GM18951 (cell line): ENCODE results near the gene SKAP1.

Experiments used
- POLR2A ChIP-seq: IDR thresholded peaks from 4 replicates; pipeline ENCODE4 v1.6.1; 2011; ENCODE audit warnings: mild to moderate bottlenecking; ENCODE audit not compliant: insufficient read length, insufficient read depth; ENCODE audit errors: extremely low read depth
- in situ Hi-C: fragments of 300-500 bp; cut with MboI; formaldehyde crosslinking; loops from one replicate; pipeline ENCODE4 v1.12.0; 2022; ENCODE audit warnings: low sequenced_read_pairs, mixed read lengths, inconsistent platforms; ENCODE audit not compliant: unreplicated experiment

Gene SKAP1

GRCh38 chr17:48238933-48239602 is 190.9 kb downstream of the SKAP1 start:
- in situ Hi-C loops: no loop called here
- no peak for TF ChIP-seq POLR2A

- in situ Hi-C loops: no loop called here
- TF ChIP-seq POLR2A: no peak
Observed at GRCh38 chr17:48237456-48237855, 192.6 kb downstream of the SKAP1 start.

GRCh38 chr17:48236681-48237134 is 193.3 kb downstream of the SKAP1 start:
- in situ Hi-C loops: no loop called here
- TF ChIP-seq POLR2A: no peak

GRCh38 chr17:48234922-48235321 is 195.1 kb downstream of the SKAP1 start:
- in situ Hi-C loops: no loop called here

GRCh38 chr17:48231995-48232959 is 197.7 kb downstream of the SKAP1 start:
- in situ Hi-C loops: no loop called here
- TF ChIP-seq POLR2A: no peak

More at GRCh38 chr17:48234922-48235321, 195.1 kb downstream of the SKAP1 start:
- TF ChIP-seq POLR2A: no peak

- no peak for TF ChIP-seq POLR2A
- in situ Hi-C loops: no loop called here
Observed at GRCh38 chr17:48229936-48230335, 200.1 kb downstream of the SKAP1 start.

GRCh38 chr17:48228720-48229119 is 201.3 kb downstream of the SKAP1 start:
- no peak for TF ChIP-seq POLR2A
- in situ Hi-C loops: no loop called here

GRCh38 chr17:48225725-48226567 is 204.1 kb downstream of the SKAP1 start:
- TF ChIP-seq POLR2A: no peak
- in situ Hi-C loops: no loop called here

GRCh38 chr17:48223945-48224344 is 206.1 kb downstream of the SKAP1 start:
- in situ Hi-C loops: no loop called here

GRCh38 chr17:48219617-48220016 is 210.4 kb downstream of the SKAP1 start:
- in situ Hi-C loops: no loop called here
- TF ChIP-seq POLR2A: no peak

More at GRCh38 chr17:48223945-48224344, 206.1 kb downstream of the SKAP1 start:
- TF ChIP-seq POLR2A: no peak

- in situ Hi-C loops: no loop called here
- no peak for TF ChIP-seq POLR2A
Observed at GRCh38 chr17:48215583-48216139, 214.4 kb downstream of the SKAP1 start.

- TF ChIP-seq POLR2A: no peak
- in situ Hi-C loops: no loop called here
Observed at GRCh38 chr17:48213797-48214196, 216.2 kb downstream of the SKAP1 start.
